Stimulated activated CD8-positive, alpha-beta memory T cell treated with anti-CD3 and anti-CD28 coated beads, Interleukin-12 subunit alpha, Interleukin-12 subunit beta, amount 100 ng/mL, for 4 hours (primary cell): Measurements from ENCODE around the gene U2AF1L4.

Experiments
- DNase-seq: peaks from one replicate; pipeline ENCODE4 v3.0.0-alpha.2; 2020; ENCODE audit warnings: low read depth

The U2AF1L4 gene

GRCh38 chr19:35745328-35746086 lies at the start of gene U2AF1L4, which contains the start of gene PSENEN:
TSS of gene U2AF1L4 (minus strand) at chr19:35745418. CDS start at chr19:35745391, 27 bp downstream.
TSS of gene PSENEN (plus strand) at chr19:35745651. CDS start at chr19:35745931, 280 bp downstream.
- DNase-seq = peak; percentile 96

- no peak for DNase-seq
Observed at GRCh38 chr19:35793381-35794165, 48.4 kb upstream of the U2AF1L4 start.

GRCh38 chr19:35792888-35793287 lies 47.7 kb upstream of the U2AF1L4 start:
- DNase-seq = no peak

- no peak for DNase-seq
Observed at GRCh38 chr19:35792312-35792711, 47.1 kb upstream of the U2AF1L4 start.

- no peak for DNase-seq
Observed at GRCh38 chr19:35791814-35792279, 46.6 kb upstream of the U2AF1L4 start.

- DNase-seq = no peak
Observed at GRCh38 chr19:35790981-35791813, 46.0 kb upstream of the U2AF1L4 start.

GRCh38 chr19:35789978-35790944 lies 45.0 kb upstream of the U2AF1L4 start:
- DNase-seq = no peak

- no peak for DNase-seq
Observed at GRCh38 chr19:35789195-35789977, 44.2 kb upstream of the U2AF1L4 start.

- no peak for DNase-seq
Observed at GRCh38 chr19:35788205-35788960, 43.2 kb upstream of the U2AF1L4 start.

- no peak for DNase-seq
Observed at GRCh38 chr19:35787227-35787799, 42.1 kb upstream of the U2AF1L4 start.

- no peak for DNase-seq
Observed at GRCh38 chr19:35786299-35787160, 41.3 kb upstream of the U2AF1L4 start.

GRCh38 chr19:35785339-35785627 lies 40.1 kb upstream of the U2AF1L4 start:
- DNase-seq = no peak

GRCh38 chr19:35784503-35785338 lies 39.5 kb upstream of the U2AF1L4 start:
- DNase-seq = no peak

GRCh38 chr19:35783469-35784434 lies 38.5 kb upstream of the U2AF1L4 start:
- DNase-seq = no peak

GRCh38 chr19:35782589-35782988 lies 37.4 kb upstream of the U2AF1L4 start:
- no peak for DNase-seq

GRCh38 chr19:35781650-35782049 lies 36.4 kb upstream of the U2AF1L4 start:
- DNase-seq = no peak
